Mammary epithelial cell (primary cell): ENCODE measurements around the gene NSFL1C.

Source experiments
- EZH2 ChIP-seq: IDR thresholded peaks from 2 replicates; pipeline ENCODE4 v1.6.1; 2012; ENCODE audit warnings: low read length, inconsistent platforms, borderline replicate concordance
- TF ChIP-seq, protein P1 (sequence below), 2 donors: IDR thresholded peaks in 1 of 2; conservative IDR thresholded peaks in 1 of 2; 2 replicates each; pipeline ENCODE4 v1.5.1; 2011 to 2012; ENCODE audit warnings: inconsistent platforms in 2 of 2, low read length in 2 of 2, mild to moderate bottlenecking in 2 of 2, control low read depth in 1 of 2, low read depth in 1 of 2; ENCODE audit not compliant: insufficient read depth in 1 of 2; ENCODE audit errors: extremely low read depth in 1 of 2

DNA sequence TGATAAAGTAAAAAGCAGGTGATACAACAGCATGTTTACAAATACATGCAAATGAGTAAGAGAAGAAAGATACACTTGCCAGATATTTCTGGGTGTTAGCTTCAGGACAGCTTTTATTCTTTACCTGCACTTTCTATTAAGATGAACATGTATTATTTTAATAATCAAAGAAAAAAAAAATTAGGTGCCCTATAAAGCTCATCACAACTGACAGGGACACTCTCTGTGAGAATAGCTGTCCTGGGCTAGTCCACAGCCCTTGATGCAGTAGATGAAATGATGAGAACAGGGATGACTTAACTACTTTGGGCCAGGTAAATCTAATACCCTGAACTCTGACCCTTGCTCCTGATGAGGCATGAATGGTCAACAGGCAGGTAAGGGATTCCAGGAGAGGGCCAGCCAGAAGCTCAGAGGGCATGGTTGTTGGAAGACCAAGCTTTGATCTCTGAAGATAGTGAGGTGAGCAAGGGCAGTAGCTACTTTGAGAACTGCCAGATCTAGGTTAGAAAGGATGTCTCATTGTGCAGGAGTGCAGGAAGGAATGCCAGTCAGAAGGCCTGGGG is 15.6 kb downstream of the NSFL1C start:
- TF ChIP-seq, protein P1, sequence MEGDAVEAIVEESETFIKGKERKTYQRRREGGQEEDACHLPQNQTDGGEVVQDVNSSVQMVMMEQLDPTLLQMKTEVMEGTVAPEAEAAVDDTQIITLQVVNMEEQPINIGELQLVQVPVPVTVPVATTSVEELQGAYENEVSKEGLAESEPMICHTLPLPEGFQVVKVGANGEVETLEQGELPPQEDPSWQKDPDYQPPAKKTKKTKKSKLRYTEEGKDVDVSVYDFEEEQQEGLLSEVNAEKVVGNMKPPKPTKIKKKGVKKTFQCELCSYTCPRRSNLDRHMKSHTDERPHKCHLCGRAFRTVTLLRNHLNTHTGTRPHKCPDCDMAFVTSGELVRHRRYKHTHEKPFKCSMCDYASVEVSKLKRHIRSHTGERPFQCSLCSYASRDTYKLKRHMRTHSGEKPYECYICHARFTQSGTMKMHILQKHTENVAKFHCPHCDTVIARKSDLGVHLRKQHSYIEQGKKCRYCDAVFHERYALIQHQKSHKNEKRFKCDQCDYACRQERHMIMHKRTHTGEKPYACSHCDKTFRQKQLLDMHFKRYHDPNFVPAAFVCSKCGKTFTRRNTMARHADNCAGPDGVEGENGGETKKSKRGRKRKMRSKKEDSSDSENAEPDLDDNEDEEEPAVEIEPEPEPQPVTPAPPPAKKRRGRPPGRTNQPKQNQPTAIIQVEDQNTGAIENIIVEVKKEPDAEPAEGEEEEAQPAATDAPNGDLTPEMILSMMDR (conservative IDR thresholded peaks at IDR 0.05 in 1 of 2, IDR thresholded peaks at IDR 0.05 in 1 of 2; ENCODE audit: extremely low read depth in 1 of 2, insufficient read depth in 1 of 2, low read depth in 1 of 2, low read length in 2 of 2): no peak
- no peak for TF ChIP-seq EZH2
